ENCODE measurements around the gene SCNN1A. TPM values are rescaled to one million over a fixed set of nuclear protein-coding genes. Genes with fewer than 3 reads are reported as not detected.

SCNN1A gene
- total and polyA plus RNA-seq, 5 donors = 0.08 to 0.80 (median 0.36) TPM

DNA sequence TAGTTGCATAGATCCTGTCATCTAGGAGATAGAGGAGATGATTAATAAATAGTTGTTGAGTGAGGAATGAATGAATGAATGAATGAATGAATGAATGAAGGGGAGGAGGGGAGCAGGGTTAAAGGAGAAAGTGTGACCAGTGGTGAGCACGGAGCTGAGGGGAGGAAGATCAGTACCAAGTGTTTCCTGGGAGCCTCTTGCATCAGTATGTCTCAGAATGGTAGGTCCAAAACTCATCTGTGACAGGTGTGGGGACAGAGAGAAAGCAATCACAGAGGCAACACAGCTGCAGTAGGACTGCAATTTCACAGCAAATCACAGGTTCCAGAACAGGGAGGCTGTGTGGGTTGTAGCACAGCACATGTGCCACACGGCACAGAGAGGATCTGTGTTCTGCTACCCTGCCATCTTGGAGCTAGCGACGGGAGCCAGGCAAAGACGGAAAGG lies 19.0 kb downstream of the SCNN1A start:
- intact Hi-C loops (cut with DNase I) = no loop called here
- Histone ChIP-seq H3K27ac (ENCODE audit: low read length) (no peak overlapping the region), H3K27me3 (ENCODE audit: control insufficient read depth, insufficient read depth) (no peaks in the 10 kb centered on the region), H3K4me1 (ENCODE audit: control insufficient read depth, insufficient read depth, low read length) (peaks cover 2% of the 10 kb centered on the region), H3K9me3 (ENCODE audit: control insufficient read depth, low read length) (no peaks in the 10 kb centered on the region), H3K4me3 (ENCODE audit: low read length) (no peak overlapping the region)
- WGBS = 89% methylated on average over 5 of the region's 5 CpGs
- ATAC-seq = no peak
- no peak for DNase-seq

DNA sequence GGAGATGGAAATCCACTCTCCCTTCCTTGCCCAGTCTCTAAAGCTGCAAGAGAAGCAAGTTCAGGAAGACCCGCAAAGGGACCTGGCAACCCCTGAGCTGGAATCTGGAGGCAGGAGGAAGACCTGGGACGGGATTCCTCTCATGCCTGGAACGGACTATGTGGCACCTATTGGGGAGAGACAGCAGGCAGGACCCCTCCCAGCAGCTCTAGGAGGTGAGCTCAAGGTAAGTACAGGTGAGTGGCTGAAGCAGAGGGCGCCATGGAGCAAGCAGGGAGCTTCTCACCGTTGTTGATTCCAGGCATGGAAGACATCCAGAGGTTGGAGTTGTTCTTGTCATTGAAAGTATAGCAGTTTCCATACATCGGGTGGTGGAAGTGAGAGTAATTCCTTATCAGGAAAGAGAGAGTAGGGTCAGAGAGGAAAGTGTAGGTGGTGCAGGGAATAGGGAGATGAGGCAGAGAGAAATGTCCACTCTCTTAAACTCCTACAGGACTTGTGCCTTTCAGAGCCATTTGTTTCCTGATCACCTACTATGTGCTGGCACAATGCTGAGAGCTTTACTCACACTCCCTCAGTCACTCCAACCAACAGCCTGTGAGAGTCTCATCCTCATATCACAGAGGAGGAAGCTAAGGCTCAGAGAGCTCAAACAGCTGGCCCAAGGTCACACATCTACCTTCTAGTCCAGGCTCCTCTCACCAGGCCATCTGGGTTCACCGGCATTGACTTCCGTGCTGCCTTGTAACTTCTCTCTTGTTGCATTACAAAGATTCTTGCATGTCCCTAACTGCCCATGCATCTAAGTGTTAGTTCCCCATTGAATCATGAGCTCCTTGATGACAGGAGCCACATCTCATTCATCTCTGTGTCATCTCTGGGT lies 19.6 kb downstream of the SCNN1A start:
- no peak for DNase-seq
- WGBS = 72% methylated on average over 8 of the region's 8 CpGs
- H3K27me3 ChIP-seq (ENCODE audit: control insufficient read depth, insufficient read depth) = no peaks in the 10 kb centered on the region
- no peak for ATAC-seq
- H3K4me1 ChIP-seq (ENCODE audit: control insufficient read depth, insufficient read depth, low read length) = peaks cover 2% of the 10 kb centered on the region
- H3K27ac ChIP-seq (ENCODE audit: low read length) = no peak overlapping the region
- intact Hi-C loops (cut with DNase I) = no loop called here
- no peaks in the 10 kb centered on the region for H3K9me3 ChIP-seq (ENCODE audit: control insufficient read depth, low read length)
- H3K4me3 ChIP-seq (ENCODE audit: low read length) = no peak overlapping the region

DNA sequence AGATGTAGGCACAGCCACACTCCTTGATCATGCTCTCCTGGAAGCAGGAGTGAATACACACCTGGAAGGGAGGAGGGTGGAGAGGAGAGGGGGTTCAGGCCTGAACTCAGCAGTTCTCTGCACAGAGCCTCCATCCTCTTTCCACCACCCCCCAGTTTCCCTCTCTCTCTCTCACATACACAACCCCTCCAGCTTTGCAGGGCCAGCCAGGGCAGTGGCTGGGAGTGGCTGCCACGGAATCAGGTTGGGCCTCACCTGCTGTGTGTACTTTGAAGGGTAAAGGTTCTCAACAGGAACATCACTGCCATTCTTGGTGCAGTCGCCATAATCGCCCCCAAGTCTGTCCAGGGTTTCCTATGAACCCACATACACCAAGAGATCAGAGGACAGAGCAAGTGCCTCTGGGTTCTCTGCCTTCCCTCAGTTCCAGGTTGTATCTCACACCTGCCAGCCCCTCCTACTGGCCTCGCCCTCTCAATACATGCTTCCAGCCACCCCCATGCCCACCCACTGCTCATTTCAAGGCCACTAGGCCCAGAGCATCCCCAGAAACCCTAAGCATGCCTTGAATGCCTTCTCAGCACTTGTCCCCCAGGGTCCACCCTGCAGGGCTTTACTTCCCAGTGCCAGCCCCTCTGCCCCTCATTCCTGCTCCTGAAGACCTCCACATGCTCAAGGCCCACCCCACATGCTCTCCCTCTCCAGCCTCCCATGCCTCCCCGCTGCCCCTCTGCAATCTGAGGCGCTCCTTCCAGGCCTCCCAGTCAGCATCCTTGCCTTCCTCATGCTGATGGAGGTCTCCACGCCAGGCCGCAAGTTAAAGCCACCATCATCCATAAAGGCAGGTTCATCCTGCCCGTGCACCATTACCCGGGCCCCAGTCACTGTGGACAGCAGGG lies 20.6 kb downstream of the SCNN1A start:
- Histone ChIP-seq H3K27me3 (ENCODE audit: control insufficient read depth, insufficient read depth) (no peaks in the 10 kb centered on the region), H3K4me3 (ENCODE audit: low read length) (no peak overlapping the region), H3K27ac (ENCODE audit: low read length) (no peak overlapping the region), H3K4me1 (ENCODE audit: control insufficient read depth, insufficient read depth, low read length) (peaks cover 2% of the 10 kb centered on the region), H3K9me3 (ENCODE audit: control insufficient read depth, low read length) (no peaks in the 10 kb centered on the region)
- intact Hi-C loops (cut with DNase I) = no loop called here
- WGBS = 94% methylated on average over 10 of the region's 10 CpGs
- ATAC-seq (no peak), DNase-seq (peak in 1 of 3 donors; percentile 42)

DNA sequence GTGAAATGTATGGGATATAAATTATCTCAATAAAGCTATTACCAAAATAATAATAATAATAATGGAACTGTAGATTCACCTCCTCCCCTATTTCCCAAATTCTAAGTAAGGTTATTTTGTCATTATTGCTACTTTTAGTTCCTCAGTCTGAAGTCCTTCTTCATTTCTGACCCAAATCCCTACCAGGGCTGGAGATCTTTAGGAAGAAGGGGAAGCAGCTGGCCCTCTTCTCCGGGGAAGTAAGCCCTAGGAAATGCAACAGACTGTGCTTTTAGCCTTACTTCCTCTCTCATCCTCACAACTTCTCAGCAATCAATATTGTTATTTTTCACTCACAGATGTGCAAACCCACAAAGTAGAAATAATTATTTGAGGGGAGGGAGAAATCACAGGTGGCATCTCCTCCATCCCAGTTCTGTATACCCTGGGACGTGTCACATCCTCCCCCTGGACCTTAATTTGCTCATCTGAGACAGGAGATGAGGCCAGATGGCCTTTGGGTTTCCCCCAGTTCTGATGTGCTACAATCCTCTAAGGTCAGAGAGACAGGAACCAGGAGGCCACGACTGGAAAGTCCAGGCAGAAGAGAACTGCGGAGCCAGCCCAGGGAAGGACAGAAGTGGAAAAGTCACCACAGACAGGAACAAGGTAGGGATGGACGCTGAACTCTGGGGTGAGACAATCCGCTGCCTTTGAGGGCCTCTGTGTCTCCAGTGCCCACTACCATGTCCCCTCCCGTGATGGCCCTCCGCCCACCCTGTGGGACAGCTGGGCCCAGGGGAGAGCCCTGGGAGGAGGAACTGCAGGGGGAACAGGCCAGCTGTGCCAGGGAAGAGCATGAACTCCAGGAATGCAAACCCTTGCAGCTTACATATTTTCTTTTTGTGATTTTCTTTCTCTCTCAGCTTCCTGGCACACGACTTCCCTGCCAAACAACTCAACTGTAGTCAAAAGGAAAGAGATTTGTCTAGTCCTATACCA lies 22.9 kb downstream of the SCNN1A start:
- Histone ChIP-seq H3K4me1 (ENCODE audit: control insufficient read depth, insufficient read depth, low read length) (peaks cover 6% of the 10 kb centered on the region), H3K27ac (ENCODE audit: low read length) (no peak overlapping the region), H3K27me3 (ENCODE audit: control insufficient read depth, insufficient read depth) (no peaks in the 10 kb centered on the region), H3K4me3 (ENCODE audit: low read length) (no peak overlapping the region), H3K9me3 (ENCODE audit: control insufficient read depth, low read length) (no peaks in the 10 kb centered on the region)
- no peak for DNase-seq
- intact Hi-C loops (cut with DNase I) = no loop called here
- WGBS = 49% methylated on average over 9 of the region's 9 CpGs
- ATAC-seq = peak in 1 of 2 donors; percentile 47

DNA sequence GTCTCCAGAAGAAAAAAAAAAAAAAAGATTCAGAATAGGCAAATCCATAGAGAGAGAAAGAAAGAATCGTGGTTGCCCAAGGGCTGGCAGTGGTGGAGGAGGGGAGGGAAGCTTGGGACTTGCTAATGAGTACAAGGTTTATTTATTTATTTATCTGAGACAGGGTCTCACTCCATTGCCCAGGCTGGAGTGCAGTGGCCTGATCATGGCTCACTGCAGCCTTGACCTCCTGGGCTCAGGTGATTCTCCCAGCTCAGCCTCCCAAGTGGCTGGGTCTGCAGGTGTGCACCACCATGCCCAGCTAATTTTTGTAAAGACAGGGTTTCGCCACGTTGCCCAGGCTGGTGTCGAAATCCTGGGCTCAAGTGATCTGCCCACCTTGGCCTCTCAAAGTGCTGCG lies 23.7 kb downstream of the SCNN1A start:
- intact Hi-C loops (cut with DNase I) = no loop called here
- H3K4me3 ChIP-seq (ENCODE audit: low read length) = no peak overlapping the region
- H3K27me3 ChIP-seq (ENCODE audit: control insufficient read depth, insufficient read depth) = no peaks in the 10 kb centered on the region
- WGBS = 79% methylated on average over 5 of the region's 5 CpGs
- peaks cover 13% of the 10 kb centered on the region for H3K4me1 ChIP-seq (ENCODE audit: control insufficient read depth, insufficient read depth, low read length)
- DNase-seq = no peak
- ATAC-seq = no peak
- no peaks in the 10 kb centered on the region for H3K9me3 ChIP-seq (ENCODE audit: control insufficient read depth, low read length)
- no peak overlapping the region for H3K27ac ChIP-seq (ENCODE audit: low read length)

DNA sequence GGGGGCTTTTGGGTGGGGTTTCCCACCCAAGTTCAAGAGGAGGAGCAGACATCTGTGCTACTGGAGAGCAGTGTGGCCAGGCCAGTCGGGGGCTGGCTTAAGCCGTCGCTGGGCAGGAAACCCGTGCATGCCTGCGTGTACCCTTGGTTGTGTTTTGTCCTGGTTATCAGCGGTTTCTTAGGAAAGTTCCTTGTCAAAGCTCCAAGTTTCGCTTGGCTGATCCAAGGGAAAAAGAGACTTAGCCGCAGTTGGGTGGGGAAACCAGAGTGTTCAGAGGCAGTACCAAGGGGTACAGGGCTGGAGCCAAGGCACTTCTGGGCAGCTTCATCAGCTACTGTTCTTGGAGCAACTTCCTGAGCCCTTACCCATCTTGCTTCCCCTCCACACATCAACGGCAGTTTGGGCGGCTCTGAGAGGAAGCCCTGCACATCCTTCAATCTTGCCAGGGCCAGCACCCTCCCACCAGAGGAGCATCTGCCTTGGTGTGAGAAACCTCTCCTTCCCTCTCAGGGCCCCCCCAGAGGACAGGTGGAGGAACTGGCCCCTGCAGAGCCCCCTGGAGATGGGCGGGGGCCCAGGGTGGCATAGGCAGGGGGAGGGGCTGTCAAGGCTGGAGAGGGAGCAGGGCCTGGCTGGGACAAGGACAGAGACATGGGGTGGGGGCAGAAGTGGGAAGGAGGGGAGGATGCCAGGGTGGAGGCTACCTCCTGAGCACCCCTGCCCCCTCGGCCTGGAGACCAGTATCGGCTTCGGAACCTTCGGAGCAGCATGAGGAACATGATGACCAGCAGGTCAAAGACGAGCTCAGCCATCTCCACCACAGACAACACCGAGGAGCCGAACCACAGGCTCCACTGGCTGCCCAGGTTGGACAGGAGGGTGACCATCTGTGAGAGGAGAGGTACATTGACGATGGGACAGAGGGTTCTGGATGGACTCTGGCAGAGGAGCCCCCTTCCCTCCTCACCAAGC lies 27.7 kb downstream of the SCNN1A start:
- peaks cover 27% of the 10 kb centered on the region for H3K4me1 ChIP-seq (ENCODE audit: control insufficient read depth, insufficient read depth, low read length)
- intact Hi-C loops (cut with DNase I) = no loop called here
- 52% methylated on average over 19 of the region's 19 CpGs for WGBS
- peak overlapping the region; percentile 93 for H3K27ac ChIP-seq (ENCODE audit: low read length)
- no peaks in the 10 kb centered on the region for H3K9me3 ChIP-seq (ENCODE audit: control insufficient read depth, low read length)
- H3K27me3 ChIP-seq (ENCODE audit: control insufficient read depth, insufficient read depth) = no peaks in the 10 kb centered on the region
- peak; percentile 89 to 91 for ATAC-seq
- no peak overlapping the region for H3K4me3 ChIP-seq (ENCODE audit: low read length)
- DNase-seq = peak; percentile 85 to 92 (median 90)

DNA sequence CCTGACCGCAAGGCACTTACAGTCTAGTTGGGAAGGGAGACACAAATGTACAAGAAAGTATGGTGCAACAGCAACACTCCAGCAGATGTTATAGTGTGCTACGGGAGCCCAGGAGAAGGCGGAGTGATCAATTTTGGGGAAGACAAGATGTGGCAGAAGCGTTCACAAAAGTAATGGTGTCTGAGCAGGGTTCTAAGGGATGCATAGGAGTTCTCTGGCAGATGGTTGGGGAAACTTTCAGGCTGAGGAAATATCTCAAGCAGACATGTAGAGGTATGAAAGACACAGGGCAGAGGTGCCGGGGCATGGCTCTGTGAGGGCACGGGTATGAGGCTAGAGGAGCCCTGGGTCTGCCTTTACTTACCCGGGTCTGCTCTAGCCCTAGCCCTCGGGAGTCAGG lies 28.4 kb downstream of the SCNN1A start:
- intact Hi-C loops (cut with DNase I) = no loop called here
- Histone ChIP-seq H3K4me3 (ENCODE audit: low read length) (no peak overlapping the region), H3K27me3 (ENCODE audit: control insufficient read depth, insufficient read depth) (no peaks in the 10 kb centered on the region), H3K4me1 (ENCODE audit: control insufficient read depth, insufficient read depth, low read length) (peaks cover 26% of the 10 kb centered on the region), H3K9me3 (ENCODE audit: control insufficient read depth, low read length) (no peaks in the 10 kb centered on the region), H3K27ac (ENCODE audit: low read length) (peak overlapping the region; percentile 93)
- DNase-seq (no peak), ATAC-seq (no peak)
- WGBS = 78% methylated on average over 8 of the region's 8 CpGs

DNA sequence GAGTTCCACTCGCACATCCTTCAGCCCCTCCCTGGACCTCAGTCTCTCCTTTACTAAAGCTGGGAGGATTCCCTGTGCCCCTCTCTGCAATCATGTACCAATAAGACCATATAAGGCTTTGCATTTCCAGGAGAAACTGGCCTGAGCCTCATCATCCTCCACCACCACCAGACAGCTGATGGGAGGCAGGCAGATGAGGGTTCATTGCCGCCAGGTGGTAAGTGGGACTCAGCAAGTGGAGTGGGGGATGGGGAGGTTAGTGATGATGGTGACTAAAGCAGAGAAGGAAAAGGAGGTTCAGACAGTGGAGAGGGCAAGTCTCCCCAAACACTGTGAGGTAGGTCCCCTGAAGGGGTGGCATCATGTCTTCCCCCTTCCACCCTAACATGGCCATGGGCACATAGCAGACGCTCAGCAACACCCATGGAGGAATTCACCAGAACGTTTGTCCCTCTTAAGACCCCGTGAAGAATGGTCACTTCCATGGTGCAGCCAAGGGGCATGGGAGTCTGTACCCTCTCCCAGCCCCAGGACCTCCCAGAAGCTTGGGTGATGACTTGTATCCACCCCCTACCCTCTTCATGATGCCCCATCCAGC lies 29.0 kb downstream of the SCNN1A start:
- Histone ChIP-seq H3K4me3 (ENCODE audit: low read length) (no peak overlapping the region), H3K9me3 (ENCODE audit: control insufficient read depth, low read length) (no peaks in the 10 kb centered on the region), H3K4me1 (ENCODE audit: control insufficient read depth, insufficient read depth, low read length) (peaks cover 26% of the 10 kb centered on the region), H3K27me3 (ENCODE audit: control insufficient read depth, insufficient read depth) (no peaks in the 10 kb centered on the region), H3K27ac (ENCODE audit: low read length) (peak overlapping the region; percentile 93)
- DNase-seq = peak in 1 of 3 donors; percentile 14
- intact Hi-C loops (cut with DNase I) = no loop called here
- no peak for ATAC-seq
- 84% methylated on average over 5 of the region's 5 CpGs for WGBS

DNA sequence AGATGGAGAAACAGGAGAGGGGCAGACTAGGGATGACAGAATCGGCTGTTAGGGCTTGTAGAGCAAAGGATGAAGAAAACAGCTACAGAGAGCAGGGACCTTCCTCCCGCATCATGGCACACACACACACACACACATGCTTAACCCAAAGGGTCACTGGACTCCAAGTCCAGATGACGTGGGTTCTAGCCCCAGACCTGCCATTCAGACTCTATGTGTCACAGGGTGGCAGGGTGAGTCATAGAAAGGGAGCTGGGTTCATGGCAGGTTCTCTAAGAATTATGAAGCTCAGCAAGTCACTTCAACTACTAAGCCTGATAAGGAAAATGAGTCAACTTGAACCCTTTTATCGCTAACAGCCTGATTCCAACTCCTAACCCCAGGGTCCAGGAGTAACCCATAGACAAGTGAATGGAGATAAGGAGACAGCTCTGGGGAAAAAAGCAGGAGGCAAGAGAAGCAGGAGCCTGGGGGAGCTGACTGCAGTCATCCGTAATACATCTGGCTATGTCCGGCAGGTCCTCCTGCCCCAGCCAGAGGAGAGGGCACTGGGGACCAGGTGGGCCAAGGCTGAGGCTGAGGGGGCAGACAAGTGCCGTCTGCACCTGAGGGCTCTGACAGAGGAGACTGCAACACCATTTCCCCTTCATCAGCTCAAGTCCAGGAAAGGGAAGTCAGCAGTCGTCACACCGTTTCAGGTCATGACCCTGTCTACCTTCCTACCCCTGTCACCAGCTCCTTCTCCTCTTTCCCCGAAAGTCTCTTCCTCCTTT lies 29.9 kb downstream of the SCNN1A start:
- H3K9me3 ChIP-seq (ENCODE audit: control insufficient read depth, low read length) = no peaks in the 10 kb centered on the region
- H3K4me3 ChIP-seq (ENCODE audit: low read length) = no peak overlapping the region
- peak in 1 of 2 donors; percentile 35 for ATAC-seq
- 54% methylated on average over 10 of the region's 10 CpGs for WGBS
- peak overlapping the region; percentile 70 for H3K27ac ChIP-seq (ENCODE audit: low read length)
- H3K27me3 ChIP-seq (ENCODE audit: control insufficient read depth, insufficient read depth) = no peaks in the 10 kb centered on the region
- intact Hi-C loops (cut with DNase I) = no loop called here
- peak in 2 of 3 donors; percentile 64 to 78 for DNase-seq
- peaks cover 26% of the 10 kb centered on the region for H3K4me1 ChIP-seq (ENCODE audit: control insufficient read depth, insufficient read depth, low read length)

Data from right cardiac atrium (tissue), 5 donors.